Stimulated activated CD8-positive, alpha-beta memory T cell treated with anti-CD3 and anti-CD28 coated beads, Interleukin-4, amount 100 ng/mL, for 24 hours (primary cell): ENCODE data around the gene VEGFB.
"Not testable (repeated sequence)": the region's sequence is repeated elsewhere in the genome, so short reads cannot be mapped to it uniquely, and the experiment has no call there.

Experiments used
- DNase-seq: peaks from one replicate; pipeline ENCODE4 v3.0.0-alpha.2; 2020; ENCODE audit warnings: low read depth

Gene VEGFB

GRCh38 chr11:64232182-64232966 lies 2.0 kb upstream of the VEGFB start:
- DNase-seq: no peak

- no peak for DNase-seq
Observed at GRCh38 chr11:64232967-64233315, 1.4 kb upstream of the VEGFB start.

- peak; percentile 35 for DNase-seq
Observed at GRCh38 chr11:64234647-64235379, 429 bp downstream of the VEGFB start.

- DNase-seq: no peak
Observed at GRCh38 chr11:64235437-64236161, 1.2 kb downstream of the VEGFB start.

GRCh38 chr11:64237484-64237951 lies 3.1 kb downstream of the VEGFB start:
- DNase-seq: no peak

- no peak for DNase-seq
Observed at GRCh38 chr11:64238076-64238475, 3.7 kb downstream of the VEGFB start.

- DNase-seq: no peak
Observed at GRCh38 chr11:64238999-64239398, 4.6 kb downstream of the VEGFB start.

GRCh38 chr11:64239662-64240434 lies 5.5 kb downstream of the VEGFB start:
- no peak for DNase-seq

- peak; percentile 96 for DNase-seq
Observed at GRCh38 chr11:64240435-64241240, 6.3 kb downstream of the VEGFB start, which contains the start of gene FKBP2. TSS of gene FKBP2 (plus strand) at chr11:64241095. CDS start at chr11:64242388, 1,293 bp downstream.

- DNase-seq: peak; percentile 99
Observed at GRCh38 chr11:64241241-64241490, 6.8 kb downstream of the VEGFB start.

GRCh38 chr11:64241491-64242374 lies 7.3 kb downstream of the VEGFB start:
- peak; percentile 15 for DNase-seq

GRCh38 chr11:64243236-64243854 lies 9.0 kb downstream of the VEGFB start:
- DNase-seq: no peak

- no peak for DNase-seq
Observed at GRCh38 chr11:64244107-64244506, 9.7 kb downstream of the VEGFB start.

- no peak for DNase-seq
Observed at GRCh38 chr11:64244966-64245365, 10.6 kb downstream of the VEGFB start.

GRCh38 chr11:64245401-64245796 lies 11.0 kb downstream of the VEGFB start:
- DNase-seq: peak; percentile 22

GRCh38 chr11:64245797-64246620 lies 11.6 kb downstream of the VEGFB start:
- peak; percentile 74 for DNase-seq

- DNase-seq: not testable (repeated sequence)
Observed at GRCh38 chr11:64246621-64246870, 12.2 kb downstream of the VEGFB start.

GRCh38 chr11:64246871-64247728 lies 12.7 kb downstream of the VEGFB start, which contains the start of gene PPP1R14B:
TSS of gene PPP1R14B (minus strand) at chr11:64246943. CDS start at chr11:64246673, 270 bp downstream.
- peak; percentile 78 for DNase-seq
